KMS-11 (cell line): ENCODE data around the gene TMEM212.
"Not testable (repeated sequence)": the region's sequence is repeated elsewhere in the genome, so short reads cannot be mapped to it uniquely, and the experiment has no call there.

Source experiments
- H2AFZ ChIP-seq: fragments of 200-600 bp; sonication (generic); 2 replicates; pipeline ENCODE4 v1.6.1; 2016; ENCODE audit warnings: antibody characterized with exemption, mixed run types, low read depth
- H3K27ac ChIP-seq: fragments of 200-600 bp; sonication (generic); 2 replicates; pipeline ENCODE4 v1.6.1; 2016; ENCODE audit warnings: mild to moderate bottlenecking, mixed run types
- H3K27me3 ChIP-seq: fragments of 200-600 bp; sonication (generic); 2 replicates; pipeline ENCODE4 v1.6.1; 2017; ENCODE audit warnings: mild to moderate bottlenecking, low read depth, mixed run types, moderate library complexity; ENCODE audit not compliant: insufficient read depth
- H3K36me3 ChIP-seq: fragments of 200-600 bp; sonication (generic); 2 replicates; pipeline ENCODE4 v1.6.1; 2017; ENCODE audit warnings: mild to moderate bottlenecking, mixed run types; ENCODE audit not compliant: insufficient read depth
- H3K4me1 ChIP-seq: fragments of 200-600 bp; sonication (generic); 2 replicates; pipeline ENCODE4 v1.6.1; 2016; ENCODE audit warnings: mild to moderate bottlenecking, low read depth, mixed run types; ENCODE audit not compliant: poor library complexity, severe bottlenecking
- H3K4me2 ChIP-seq: fragments of 200-600 bp; sonication (generic); 2 replicates; pipeline ENCODE4 v1.7.0; 2016; ENCODE audit warnings: mild to moderate bottlenecking, mixed run types
- H3K4me3 ChIP-seq: fragments of 200-600 bp; sonication (generic); IDR thresholded peaks from 2 replicates; pipeline ENCODE4 v1.6.1; 2017; ENCODE audit warnings: low read depth, low read length, mixed read lengths; ENCODE audit not compliant: insufficient read depth
- H3K79me2 ChIP-seq: fragments of 200-600 bp; sonication (generic); 2 replicates; pipeline ENCODE4 v1.6.1; 2016; ENCODE audit warnings: low read depth, mixed run types; ENCODE audit not compliant: insufficient read depth
- H3K9ac ChIP-seq: fragments of 200-600 bp; sonication (generic); 2 replicates; pipeline ENCODE4 v1.6.1; 2016; ENCODE audit warnings: mild to moderate bottlenecking, mixed run types
- H4K20me1 ChIP-seq: fragments of 200-600 bp; sonication (generic); 2 replicates; pipeline ENCODE4 v1.6.1; 2016; ENCODE audit warnings: mild to moderate bottlenecking, mixed run types; ENCODE audit not compliant: insufficient read depth
- TF ChIP-seq, protein P1 (sequence below): fragments of 200-600 bp; sonication (generic); conservative IDR thresholded peaks from 2 replicates; pipeline ENCODE4 v1.6.1; 2017; ENCODE audit warnings: low read depth, mild to moderate bottlenecking, antibody characterized with exemption, low read length, moderate library complexity, mixed read lengths

TMEM212 gene

GRCh38 chr3:171813897-171814460, 29.2 kb upstream of the TMEM212 start:
- Histone ChIP-seq H2AFZ (no peak overlapping the region), H3K4me2 (no peak overlapping the region), H3K27me3 (no peaks in the 10 kb centered on the region), H3K27ac (no peak overlapping the region), H3K9ac (no peak overlapping the region), H3K4me3 (no peak overlapping the region), H3K4me1 (peaks cover 4% of the 10 kb centered on the region), H3K79me2 (no peaks in the 10 kb centered on the region), H4K20me1 (no peaks in the 10 kb centered on the region), H3K36me3 (no peaks in the 10 kb centered on the region)
- TF ChIP-seq, protein P1, sequence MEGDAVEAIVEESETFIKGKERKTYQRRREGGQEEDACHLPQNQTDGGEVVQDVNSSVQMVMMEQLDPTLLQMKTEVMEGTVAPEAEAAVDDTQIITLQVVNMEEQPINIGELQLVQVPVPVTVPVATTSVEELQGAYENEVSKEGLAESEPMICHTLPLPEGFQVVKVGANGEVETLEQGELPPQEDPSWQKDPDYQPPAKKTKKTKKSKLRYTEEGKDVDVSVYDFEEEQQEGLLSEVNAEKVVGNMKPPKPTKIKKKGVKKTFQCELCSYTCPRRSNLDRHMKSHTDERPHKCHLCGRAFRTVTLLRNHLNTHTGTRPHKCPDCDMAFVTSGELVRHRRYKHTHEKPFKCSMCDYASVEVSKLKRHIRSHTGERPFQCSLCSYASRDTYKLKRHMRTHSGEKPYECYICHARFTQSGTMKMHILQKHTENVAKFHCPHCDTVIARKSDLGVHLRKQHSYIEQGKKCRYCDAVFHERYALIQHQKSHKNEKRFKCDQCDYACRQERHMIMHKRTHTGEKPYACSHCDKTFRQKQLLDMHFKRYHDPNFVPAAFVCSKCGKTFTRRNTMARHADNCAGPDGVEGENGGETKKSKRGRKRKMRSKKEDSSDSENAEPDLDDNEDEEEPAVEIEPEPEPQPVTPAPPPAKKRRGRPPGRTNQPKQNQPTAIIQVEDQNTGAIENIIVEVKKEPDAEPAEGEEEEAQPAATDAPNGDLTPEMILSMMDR: no peak

- H2AFZ ChIP-seq, H3K79me2 ChIP-seq, H3K36me3 ChIP-seq, H3K4me3 ChIP-seq, H3K4me1 ChIP-seq, H3K4me2 ChIP-seq, H3K27me3 ChIP-seq, H3K9ac ChIP-seq, H3K27ac ChIP-seq, H4K20me1 ChIP-seq: not testable (repeated sequence)
Measured at GRCh38 chr3:171814662-171815061, 28.5 kb upstream of the TMEM212 start.

GRCh38 chr3:171815973-171816595, 27.1 kb upstream of the TMEM212 start:
- H3K4me1 ChIP-seq: no peaks in the 10 kb centered on the region
- no peak overlapping the region for H2AFZ ChIP-seq
- no peak overlapping the region for H3K9ac ChIP-seq
- H4K20me1 ChIP-seq: no peaks in the 10 kb centered on the region
- H3K36me3 ChIP-seq: no peaks in the 10 kb centered on the region
- H3K4me3 ChIP-seq: no peak overlapping the region
- H3K27me3 ChIP-seq: no peaks in the 10 kb centered on the region
- H3K4me2 ChIP-seq: no peak overlapping the region
- TF ChIP-seq, protein P1: no peak
- no peaks in the 10 kb centered on the region for H3K79me2 ChIP-seq
- H3K27ac ChIP-seq: no peak overlapping the region

DNA sequence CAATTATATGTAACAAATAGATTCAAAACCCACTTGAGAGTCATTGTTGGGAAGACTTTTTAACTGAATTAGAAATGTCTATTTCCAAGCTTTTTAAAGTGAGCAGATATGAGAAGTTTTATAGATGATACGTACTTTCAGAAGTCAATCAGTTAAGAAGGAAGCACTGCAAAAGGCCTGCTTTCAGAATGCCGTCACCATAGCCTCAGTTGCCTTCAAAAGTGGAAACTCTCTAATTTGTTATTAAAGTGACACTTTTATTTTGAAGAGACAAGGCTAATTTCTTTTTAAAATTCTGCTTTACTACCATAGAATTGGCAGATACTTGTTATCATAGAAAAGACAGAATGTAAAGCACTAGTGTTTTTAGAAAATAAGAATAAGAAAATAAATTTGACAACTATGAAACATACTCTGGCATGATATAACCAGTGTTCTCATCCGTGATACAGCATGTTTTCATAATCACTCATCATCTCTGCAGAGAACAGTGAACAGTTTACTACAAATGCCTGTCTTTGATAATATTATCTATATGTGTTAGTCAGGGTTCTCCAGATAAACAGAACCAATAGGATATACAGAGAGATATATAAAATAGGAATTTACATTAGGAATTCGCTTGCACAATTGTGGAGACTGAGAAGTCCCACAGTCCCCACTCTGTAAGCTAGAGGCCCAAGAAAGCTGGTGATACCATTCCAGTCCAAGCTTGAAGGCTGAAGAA, 25.9 kb upstream of the TMEM212 start:
- Histone ChIP-seq H3K9ac (no peak overlapping the region), H3K4me1 (no peaks in the 10 kb centered on the region), H3K4me3 (no peak overlapping the region), H3K4me2 (no peak overlapping the region), H3K27ac (no peak overlapping the region), H3K79me2 (no peaks in the 10 kb centered on the region), H4K20me1 (no peaks in the 10 kb centered on the region), H3K36me3 (no peaks in the 10 kb centered on the region), H3K27me3 (no peaks in the 10 kb centered on the region), H2AFZ (no peak overlapping the region)
- TF ChIP-seq, protein P1: no peak

DNA sequence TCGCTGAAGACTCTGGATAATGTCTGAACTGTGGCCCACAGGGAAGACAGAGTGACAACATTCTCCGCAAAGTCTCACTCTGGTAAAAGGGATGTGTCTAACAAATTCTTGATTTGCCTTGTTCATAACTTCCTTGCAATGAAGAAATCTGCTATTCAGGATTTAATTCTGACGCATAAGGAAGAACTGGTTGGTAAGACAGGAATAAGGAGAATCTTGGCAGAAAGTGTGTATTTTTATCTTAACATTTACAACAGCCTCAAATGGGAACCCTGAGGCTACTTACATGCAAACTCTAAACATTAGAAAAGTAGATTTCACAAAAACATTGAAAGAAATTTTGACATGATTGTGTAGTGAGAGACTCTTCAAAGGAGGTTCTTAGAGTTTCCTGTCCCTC, 22.1 kb upstream of the TMEM212 start:
- Histone ChIP-seq H3K36me3 (no peaks in the 10 kb centered on the region), H4K20me1 (no peaks in the 10 kb centered on the region), H2AFZ (no peak overlapping the region), H3K4me1 (no peaks in the 10 kb centered on the region), H3K9ac (no peak overlapping the region), H3K27ac (no peak overlapping the region), H3K4me3 (no peak overlapping the region), H3K27me3 (no peaks in the 10 kb centered on the region), H3K4me2 (no peak overlapping the region), H3K79me2 (no peaks in the 10 kb centered on the region)
- TF ChIP-seq, protein P1: no peak
